ENCODE data around the gene RPL3. TPM values are rescaled to one million over a fixed set of nuclear protein-coding genes. Genes with fewer than 3 reads are reported as not detected.

RPL3 gene
- polyA plus RNA-seq, 1 donor from 2014 or later: 1,527 TPM

- H3K4me2 ChIP-seq (ENCODE audit: low read length): no peak overlapping the region
- TF ChIP-seq TAF1 (IDR thresholded peaks at IDR 0.05; ENCODE audit: low read depth) (no peak), EP300 (conservative IDR thresholded peaks at IDR 0.05; ENCODE audit: poor library complexity, severe bottlenecking) (no peak), SMC3 (conservative IDR thresholded peaks at IDR 0.05; ENCODE audit: poor library complexity) (no peak), MXI1 (conservative IDR thresholded peaks at IDR 0.05; ENCODE audit: poor library complexity, severe bottlenecking) (no peak), POLR2AphosphoS5 (IDR thresholded peaks at IDR 0.05) (no peak), CTCF (IDR thresholded peaks at IDR 0.05; ENCODE audit: poor library complexity, severe bottlenecking) (no peak), REST (IDR thresholded peaks at IDR 0.05; ENCODE audit: borderline replicate concordance) (no peak), EZH2 (IDR thresholded peaks at IDR 0.05; ENCODE audit: borderline replicate concordance, insufficient read depth, low read length, poor library complexity, severe bottlenecking) (no peak), RAD21 (conservative IDR thresholded peaks at IDR 0.05) (no peak)
- H3K27me3 ChIP-seq (ENCODE audit: insufficient read depth, low read depth, low read length): no peaks in the 10 kb centered on the region
- H3K4me3 ChIP-seq (ENCODE audit: low read length): no peak overlapping the region
- H3K9ac ChIP-seq (ENCODE audit: low read length): no peak overlapping the region
- peaks cover 13% of the 10 kb centered on the region for H3K36me3 ChIP-seq (ENCODE audit: insufficient read depth, low read length)
- H3K79me2 ChIP-seq (replicated peaks; ENCODE audit: insufficient read depth, low read length): peaks cover 18% of the 10 kb centered on the region
- H4K20me1 ChIP-seq (ENCODE audit: insufficient read depth): peaks cover 17% of the 10 kb centered on the region
- H3K27ac ChIP-seq (ENCODE audit: low read length): no peak overlapping the region
- no peaks in the 10 kb centered on the region for H3K9me3 ChIP-seq (ENCODE audit: low read length)
- H3F3A ChIP-seq (ENCODE audit: insufficient read depth, low read length, poor library complexity, severe bottlenecking): no peaks in the 10 kb centered on the region
- no peaks in the 10 kb centered on the region for H3K9me2 ChIP-seq (ENCODE audit: insufficient read depth, low read length)
- no peak overlapping the region for H2AFZ ChIP-seq (ENCODE audit: low read depth, low read length)
Observed at GRCh38 chr22:39313258-39314001, 6.0 kb downstream of the RPL3 start.

GRCh38 chr22:39312410-39312809 lies 7.0 kb downstream of the RPL3 start:
- peaks cover 9% of the 10 kb centered on the region for H4K20me1 ChIP-seq (ENCODE audit: insufficient read depth)
- H3K9me2 ChIP-seq (ENCODE audit: insufficient read depth, low read length): no peaks in the 10 kb centered on the region
- TF ChIP-seq REST (IDR thresholded peaks at IDR 0.05; ENCODE audit: borderline replicate concordance) (no peak), TAF1 (IDR thresholded peaks at IDR 0.05; ENCODE audit: low read depth) (no peak), EP300 (conservative IDR thresholded peaks at IDR 0.05; ENCODE audit: poor library complexity, severe bottlenecking) (no peak), POLR2AphosphoS5 (IDR thresholded peaks at IDR 0.05) (no peak), RAD21 (conservative IDR thresholded peaks at IDR 0.05) (no peak), CTCF (IDR thresholded peaks at IDR 0.05; ENCODE audit: poor library complexity, severe bottlenecking) (no peak), EZH2 (IDR thresholded peaks at IDR 0.05; ENCODE audit: borderline replicate concordance, insufficient read depth, low read length, poor library complexity, severe bottlenecking) (no peak), MXI1 (conservative IDR thresholded peaks at IDR 0.05; ENCODE audit: poor library complexity, severe bottlenecking) (no peak), SMC3 (conservative IDR thresholded peaks at IDR 0.05; ENCODE audit: poor library complexity) (no peak)
- H3K36me3 ChIP-seq (ENCODE audit: insufficient read depth, low read length): peaks cover 13% of the 10 kb centered on the region
- H3K27me3 ChIP-seq (ENCODE audit: insufficient read depth, low read depth, low read length): no peaks in the 10 kb centered on the region
- H2AFZ ChIP-seq (ENCODE audit: low read depth, low read length): no peak overlapping the region
- H3K79me2 ChIP-seq (replicated peaks; ENCODE audit: insufficient read depth, low read length): peaks cover 8% of the 10 kb centered on the region
- H3K9me3 ChIP-seq (ENCODE audit: low read length): no peaks in the 10 kb centered on the region
- H3K4me2 ChIP-seq (ENCODE audit: low read length): no peak overlapping the region
- H3K9ac ChIP-seq (ENCODE audit: low read length): no peak overlapping the region
- no peak overlapping the region for H3K4me3 ChIP-seq (ENCODE audit: low read length)
- no peaks in the 10 kb centered on the region for H3F3A ChIP-seq (ENCODE audit: insufficient read depth, low read length, poor library complexity, severe bottlenecking)
- H3K27ac ChIP-seq (ENCODE audit: low read length): no peak overlapping the region
